HG03432 (cell line): Measurements from ENCODE around the gene ABLIM2.

Experiments
- ATAC-seq: cut with Tn5 transposase; IDR thresholded peaks from one replicate; pipeline ENCODE4 v1.9.1; 2021; ENCODE audit warnings: mild to moderate bottlenecking, moderate library complexity; ENCODE audit not compliant: unreplicated experiment

ABLIM2 gene

GRCh38 chr4:8033067-8033755, 125.4 kb downstream of the ABLIM2 start:
- ATAC-seq = no peak

- no peak for ATAC-seq
Measured at GRCh38 chr4:8032381-8032780, 126.2 kb downstream of the ABLIM2 start.

- ATAC-seq = no peak
Measured at GRCh38 chr4:8030121-8030781, 128.4 kb downstream of the ABLIM2 start.

GRCh38 chr4:8029689-8030088, 128.9 kb downstream of the ABLIM2 start:
- no peak for ATAC-seq

- ATAC-seq = no peak
Measured at GRCh38 chr4:8028884-8029568, 129.6 kb downstream of the ABLIM2 start.

- ATAC-seq = no peak
Measured at GRCh38 chr4:8028368-8028767, 130.2 kb downstream of the ABLIM2 start.

- ATAC-seq = no peak
Measured at GRCh38 chr4:8026453-8026852, 132.2 kb downstream of the ABLIM2 start.

GRCh38 chr4:8025668-8026067, 132.9 kb downstream of the ABLIM2 start:
- no peak for ATAC-seq

GRCh38 chr4:8024073-8024786, 134.4 kb downstream of the ABLIM2 start:
- ATAC-seq = no peak

- no peak for ATAC-seq
Measured at GRCh38 chr4:8023696-8024033, 134.9 kb downstream of the ABLIM2 start.

- ATAC-seq = no peak
Measured at GRCh38 chr4:8022767-8023695, 135.6 kb downstream of the ABLIM2 start.

- no peak for ATAC-seq
Measured at GRCh38 chr4:8021796-8022195, 136.8 kb downstream of the ABLIM2 start.

- ATAC-seq = no peak
Measured at GRCh38 chr4:8019396-8020365, 138.9 kb downstream of the ABLIM2 start.

- no peak for ATAC-seq
Measured at GRCh38 chr4:8016527-8016926, 142.1 kb downstream of the ABLIM2 start.

- ATAC-seq = no peak
Measured at GRCh38 chr4:8015512-8015911, 143.1 kb downstream of the ABLIM2 start.

GRCh38 chr4:8013976-8014726, 144.5 kb downstream of the ABLIM2 start:
- ATAC-seq = no peak

- ATAC-seq = no peak
Measured at GRCh38 chr4:8012517-8012916, 146.1 kb downstream of the ABLIM2 start.

GRCh38 chr4:8010618-8011017, 148.0 kb downstream of the ABLIM2 start:
- ATAC-seq = no peak
